ENCODE results near the gene RLN3. TPM values are rescaled to one million over a fixed set of nuclear protein-coding genes. Genes with fewer than 3 reads are reported as not detected.

RLN3 gene
- total RNA-seq, 2 donors from 2014 or later, result not detected

GRCh38 chr19:14061751-14062557 lies 34.0 kb downstream of the RLN3 start, which contains the start of gene PALM3:
Gene PALM3 (minus strand): TSS chr19:14062076. CDS start chr19:14061980, 96 bp downstream.
- intact Hi-C loops (cut with DNase I), result no loop called here
- DNase-seq, result no peak
- ATAC-seq, result no peak

GRCh38 chr19:14062558-14062855 lies 34.6 kb downstream of the RLN3 start:
- ATAC-seq (no peak), DNase-seq (no peak)
- intact Hi-C loops (cut with DNase I), result no loop called here

DNA sequence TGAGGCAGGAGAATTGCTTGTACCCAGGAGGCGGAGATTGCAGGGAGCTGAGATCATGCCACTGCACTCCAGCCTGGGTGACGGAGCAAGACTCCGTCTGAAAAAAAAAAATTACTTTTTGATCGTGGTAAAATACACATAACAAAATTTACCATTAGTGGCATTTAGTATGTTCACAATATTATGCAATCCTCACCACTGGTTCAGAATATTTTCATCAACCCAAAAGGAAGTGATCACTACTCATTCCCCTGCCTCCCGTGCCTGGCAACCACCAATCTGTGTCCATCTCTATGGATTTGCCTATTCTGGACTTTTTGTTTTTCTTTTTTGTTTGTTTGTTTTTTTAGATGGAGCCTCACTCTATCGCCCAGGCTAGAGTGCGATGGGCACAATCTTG lies 35.2 kb downstream of the RLN3 start:
- DNase-seq (no peak), ATAC-seq (no peak)
- intact Hi-C loops (cut with DNase I), result no loop called here

GRCh38 chr19:14066134-14066533 lies 38.2 kb downstream of the RLN3 start:
- no peak for ATAC-seq
- intact Hi-C loops (cut with DNase I), result no loop called here
- no peak for DNase-seq

- intact Hi-C loops (cut with DNase I), result loop anchor here in 1 of 2 donors (5.0 kb wide), 1 partner anchor 188 kb away; no protein-coding TSS in a partner anchor
- DNase-seq (peak; percentile 52), ATAC-seq (no peak)
These were observed 42.5 kb downstream of the RLN3 start for GRCh38 chr19:14070268-14071050.

- DNase-seq, result peak; percentile 61
- intact Hi-C loops (cut with DNase I), result loop anchor here in 1 of 2 donors (5.0 kb wide), 1 partner anchor 190 kb away; no protein-coding TSS in a partner anchor
- ATAC-seq, result peak; percentile 16 to 53
These were observed 44.8 kb downstream of the RLN3 start, which contains the start of gene MISP3 for GRCh38 chr19:14072535-14073260. Gene MISP3 (plus strand): TSS chr19:14072786. CDS start chr19:14073310, 524 bp downstream.

DNA sequence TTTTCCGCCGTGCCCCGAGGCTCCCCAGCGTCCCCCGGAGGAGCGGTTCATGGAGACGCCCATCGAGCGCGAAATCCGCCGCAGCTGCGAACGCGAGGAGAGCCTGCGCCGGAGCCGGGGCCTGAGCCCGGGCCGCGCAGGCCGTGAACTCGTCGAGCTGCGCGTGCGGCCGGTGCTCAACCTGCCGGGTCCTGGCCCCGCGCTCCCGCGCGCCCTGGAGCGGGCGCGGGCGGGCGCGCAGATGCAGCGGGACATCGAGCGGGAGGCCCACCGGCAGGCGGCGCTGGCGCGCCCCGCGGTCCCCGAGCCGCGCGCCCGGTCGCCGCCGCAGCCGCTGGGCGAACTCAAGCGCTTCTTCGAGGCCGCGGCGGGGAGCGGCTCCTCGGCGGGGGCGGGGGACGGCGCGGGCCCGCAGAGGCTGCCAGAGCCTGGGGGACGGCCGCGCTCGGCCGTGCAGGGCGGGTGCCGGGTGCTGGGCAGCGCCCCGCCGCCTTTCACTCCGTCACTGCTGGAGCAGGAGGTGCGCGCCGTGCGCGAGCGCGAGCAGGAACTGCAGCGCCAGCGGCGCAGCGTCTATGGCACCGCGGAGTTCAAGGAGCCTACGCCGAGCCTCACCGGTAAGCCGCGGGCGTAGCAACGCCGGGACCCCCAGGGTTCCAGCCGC lies 45.4 kb downstream of the RLN3 start:
- ATAC-seq, result peak; percentile 34 to 55
- DNase-seq, result peak; percentile 82
- intact Hi-C loops (cut with DNase I), result loop anchor here in 1 of 2 donors (5.0 kb wide), 1 partner anchor 191 kb away; no protein-coding TSS in a partner anchor

DNA sequence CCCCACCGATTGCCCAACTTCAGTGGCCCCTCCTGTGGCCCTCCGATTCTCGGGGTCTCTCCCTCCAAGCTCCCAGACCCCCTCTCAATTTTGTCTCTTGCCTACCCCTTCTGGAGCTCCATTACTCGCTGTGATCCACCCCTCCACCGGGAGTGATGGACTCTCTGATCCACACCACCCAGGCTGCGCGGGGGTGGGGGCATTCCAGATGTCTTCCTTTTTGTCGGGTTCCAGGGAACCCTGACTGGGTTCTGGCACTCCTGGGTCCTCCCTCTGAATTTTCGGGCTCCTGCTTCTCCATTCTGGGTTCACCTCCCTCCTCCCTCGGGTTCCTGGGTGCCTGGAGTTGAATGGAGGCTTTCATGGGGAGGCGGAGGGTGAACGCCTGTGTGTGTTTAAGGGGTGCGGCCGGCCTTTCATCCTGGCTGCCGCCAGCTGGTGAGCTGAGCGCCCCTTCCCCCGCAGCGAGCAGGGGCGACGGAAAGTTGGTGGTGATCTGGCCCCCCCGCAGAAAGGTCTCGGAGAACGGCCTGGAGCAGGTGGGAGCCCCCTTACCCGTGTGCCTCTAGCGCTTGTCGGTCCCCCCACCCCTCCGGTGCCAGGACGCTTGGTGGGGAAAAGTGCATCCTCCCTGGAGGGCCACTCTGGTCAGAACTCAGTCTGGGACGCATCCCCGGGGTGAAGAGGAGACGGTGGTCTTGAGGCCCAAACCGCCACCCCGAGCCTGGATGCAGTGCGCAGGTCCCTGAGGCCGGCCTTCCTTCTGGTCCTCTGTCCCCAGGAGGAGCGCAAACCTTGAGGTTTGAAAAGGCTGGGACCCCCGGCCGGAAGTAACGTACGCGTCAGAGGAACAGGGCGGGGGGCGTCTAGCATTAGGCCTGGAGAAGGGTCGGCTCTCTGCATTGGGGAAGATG lies 46.2 kb downstream of the RLN3 start:
- DNase-seq, result peak; percentile 50
- peak; percentile 2 to 8 for ATAC-seq
- intact Hi-C loops (cut with DNase I), result loop anchor here (2.0 to 5.0 kb wide), 2 partner anchors 192 to 193 kb away; no protein-coding TSS in a partner anchor

GRCh38 chr19:14078411-14078810 lies 50.5 kb downstream of the RLN3 start:
- intact Hi-C loops (cut with DNase I), result loop anchor here in 1 of 2 donors (5.0 kb wide), 1 partner anchor 59 kb away; the partner anchor contains the start of gene ASF1B
- no peak for DNase-seq

More at GRCh38 chr19:14078411-14078810, 50.5 kb downstream of the RLN3 start:
- ATAC-seq, result no peak

Other genes starting within 250 kb of the RLN3 start
- 1 to 10 TPM; 3.4 to 7.3 TPM for gene ZSWIM4, start 232.7 kb upstream of the RLN3 start, total RNA-seq
- gene NANOS3, start 151.0 kb upstream of the RLN3 start, total RNA-seq, result 1 to 10 TPM; 1.0 to 1.2 TPM
- 1 to 10 TPM in 1 of 2 donors, under 1 TPM in 1; 0.62 to 1.1 TPM for gene BRME1, start 122.0 kb upstream of the RLN3 start, total RNA-seq
- 10 to 100 TPM; 19.4 to 20.5 TPM for gene CC2D1A, start 121.9 kb upstream of the RLN3 start, total RNA-seq
- gene PODNL1, start 89.7 kb upstream of the RLN3 start, total RNA-seq, result 1 to 10 TPM; 1.1 to 1.4 TPM
- gene DCAF15, start 75.6 kb upstream of the RLN3 start, total RNA-seq, result 10 to 100 TPM; 17.1 to 19.2 TPM
- 10 to 100 TPM; 11.0 to 12.3 TPM for gene RFX1, start 21.8 kb upstream of the RLN3 start, total RNA-seq
- gene IL27RA, start 3.6 kb downstream of the RLN3 start, total RNA-seq, result 1 to 10 TPM; 4.7 to 6.2 TPM
- gene PALM3, start 33.9 kb downstream of the RLN3 start, total RNA-seq, result under 1 TPM; 0.50 to 0.88 TPM
- 1 to 10 TPM; 4.6 to 5.7 TPM for gene MISP3, start 44.6 kb downstream of the RLN3 start, total RNA-seq
- gene C19orf67, start 57.6 kb downstream of the RLN3 start, total RNA-seq, result not detected
- gene SAMD1, start 62.6 kb downstream of the RLN3 start, total RNA-seq, result 10 to 100 TPM; 33.4 to 39.1 TPM
- 100 to 1,000 TPM; 348 to 418 TPM for gene PRKACA, start 89.6 kb downstream of the RLN3 start, total RNA-seq
- gene ASF1B, start 108.4 kb downstream of the RLN3 start, total RNA-seq, result 1 to 10 TPM in 1 of 2 donors, under 1 TPM in 1; 0.92 to 3.0 TPM
- gene ADGRL1, start 178.0 kb downstream of the RLN3 start, total RNA-seq, result 10 to 100 TPM; 23.9 to 26.1 TPM